Trophoblast cell (in vitro differentiated cells and primary cell): ENCODE results near the gene GPSM3.

Experiments used
- DNase-seq, 2 donors: peaks; one replicate each; pipeline ENCODE4 v3.0.0-alpha.2; 2016
- H2AFZ ChIP-seq: 2 replicates; pipeline ENCODE4 v1.6.1; 2013; ENCODE audit warnings: low read length, moderate library complexity, mild to moderate bottlenecking; ENCODE audit not compliant: insufficient read depth, poor library complexity
- H2AK5ac ChIP-seq: 2 replicates; pipeline ENCODE4 v1.6.1; 2013; ENCODE audit warnings: mild to moderate bottlenecking, low read length
- H2BK120ac ChIP-seq: 2 replicates; pipeline ENCODE4 v1.6.1; 2013; ENCODE audit warnings: low read length, mild to moderate bottlenecking, moderate library complexity; ENCODE audit not compliant: insufficient read depth, poor library complexity
- H2BK12ac ChIP-seq: 2 replicates; pipeline ENCODE4 v1.6.1; 2013; ENCODE audit warnings: mild to moderate bottlenecking, low read length, moderate library complexity
- H2BK5ac ChIP-seq: 2 replicates; pipeline ENCODE4 v1.6.1; 2013; ENCODE audit warnings: low read length, low read depth, moderate library complexity, mild to moderate bottlenecking; ENCODE audit not compliant: poor library complexity
- H3K14ac ChIP-seq: 2 replicates; pipeline ENCODE4 v1.6.1; 2013; ENCODE audit warnings: mild to moderate bottlenecking, low read length
- H3K18ac ChIP-seq: 2 replicates; pipeline ENCODE4 v1.6.1; 2013; ENCODE audit warnings: mild to moderate bottlenecking, low read length
- H3K23ac ChIP-seq: 2 replicates; pipeline ENCODE4 v1.6.1; 2013; ENCODE audit warnings: low read length
- H3K27ac ChIP-seq: 2 replicates; pipeline ENCODE4 v1.5.1; 2013; ENCODE audit warnings: low read depth, mild to moderate bottlenecking, inconsistent platforms, low read length, moderate library complexity
- H3K27me3 ChIP-seq: 2 replicates; pipeline ENCODE4 v1.6.1; 2013; ENCODE audit warnings: inconsistent platforms, mild to moderate bottlenecking, low read length, moderate library complexity; ENCODE audit not compliant: insufficient read depth
- H3K36me3 ChIP-seq, 2 experiments: 1 replicate in 1 of 2; 2 replicates in 1 of 2; pipeline ENCODE4 v1.6.1; 2013; ENCODE audit warnings: low read length in 2 of 2, mild to moderate bottlenecking in 2 of 2, moderate library complexity in 1 of 2; ENCODE audit not compliant: insufficient read depth in 2 of 2, control insufficient read depth in 1 of 2
- H3K4ac ChIP-seq: 2 replicates; pipeline ENCODE4 v1.6.1; 2013; ENCODE audit warnings: low read depth, mild to moderate bottlenecking, low read length, moderate library complexity
- H3K4me1 ChIP-seq, 2 experiments: 1 replicate in 1 of 2; 2 replicates in 1 of 2; pipeline ENCODE4 v1.6.1; 2013; ENCODE audit warnings: low read length in 2 of 2, mild to moderate bottlenecking in 2 of 2, moderate library complexity in 1 of 2; ENCODE audit not compliant: insufficient read depth in 2 of 2, control insufficient read depth in 1 of 2
- H3K4me2 ChIP-seq: 2 replicates; pipeline ENCODE4 v1.6.1; 2013; ENCODE audit warnings: inconsistent platforms, mild to moderate bottlenecking, low read length, moderate library complexity
- H3K4me3 ChIP-seq: 2 replicates; pipeline ENCODE4 v1.5.1; 2013; ENCODE audit warnings: mild to moderate bottlenecking, low read depth, low read length, inconsistent platforms
- H3K79me1 ChIP-seq: one replicate; pipeline ENCODE4 v1.6.1; 2013; ENCODE audit warnings: low read length
- H3K79me2 ChIP-seq: 2 replicates; pipeline ENCODE4 v1.6.1; 2013; ENCODE audit warnings: low read length, mild to moderate bottlenecking; ENCODE audit not compliant: control insufficient read depth, insufficient read depth, poor library complexity
- H3K9ac ChIP-seq: 2 replicates; pipeline ENCODE4 v1.6.1; 2013; ENCODE audit warnings: mild to moderate bottlenecking, low read length
- H3K9me3 ChIP-seq: 2 replicates; pipeline ENCODE4 v1.6.1; 2013; ENCODE audit warnings: low read depth, mild to moderate bottlenecking, control low read depth, inconsistent platforms, low read length; ENCODE audit not compliant: insufficient read depth
- H4K12ac ChIP-seq: 2 replicates; pipeline ENCODE4 v1.6.1; 2013; ENCODE audit warnings: low read depth, mild to moderate bottlenecking, low read length, moderate library complexity
- H4K8ac ChIP-seq: 2 replicates; pipeline ENCODE4 v1.6.1; 2013; ENCODE audit warnings: low read depth, mild to moderate bottlenecking, low read length, moderate library complexity
- H4K91ac ChIP-seq: one replicate; pipeline ENCODE4 v1.6.1; 2013; ENCODE audit warnings: low read depth, mild to moderate bottlenecking, low read length, moderate library complexity
- WGBS: extraction: QIAGEN DNeasy Blood & Tissue Kit; methylation state at CpG from one replicate; pipeline ENCODE4 v1.1.7; 2013; ENCODE audit warnings: missing lambda C conversion rate; ENCODE audit not compliant: insufficient read length, insufficient coverage; ENCODE audit errors: extremely low coverage; 5-methylcytosine and 5-hydroxymethylcytosine counted together

Gene GPSM3

GRCh38 chr6:32178547-32179440 is 13.6 kb downstream of the GPSM3 start:
- Histone ChIP-seq H4K12ac (no peak overlapping the region), H3K79me2 (peaks cover 10% of the 10 kb centered on the region), H3K4ac (peak overlapping the region; percentile 16), H3K4me1 (peaks cover 4 to 21% of the 10 kb centered on the region in 2 experiments), H3K27ac (no peak overlapping the region), H3K27me3 (no peaks in the 10 kb centered on the region), H3K36me3 (peaks cover 26 to 32% of the 10 kb centered on the region in 2 experiments), H3K9ac (peak overlapping the region; percentile 28), H2BK120ac (no peak overlapping the region), H2BK5ac (no peak overlapping the region), H3K4me3 (peak overlapping the region; percentile 72), H3K14ac (peak overlapping the region; percentile 33), H2BK12ac (no peak overlapping the region), H3K79me1 (peaks cover 14% of the 10 kb centered on the region), H3K18ac (peak overlapping the region; percentile 10), H3K4me2 (peak overlapping the region; percentile 60), H4K8ac (peak overlapping the region; percentile 44), H3K23ac (peak overlapping the region; percentile 19), H4K91ac (peak overlapping the region; percentile 59), H2AK5ac (peak overlapping the region; percentile 4), H2AFZ (peak overlapping the region; percentile 38), H3K9me3 (no peaks in the 10 kb centered on the region)
- DNase-seq = peak in 1 of 2 donors; percentile 13
- 95% methylated on average over 1 of the region's 24 CpGs for WGBS

GRCh38 chr6:32177788-32178546 is 14.5 kb downstream of the GPSM3 start, which contains the start of gene RNF5:
Gene RNF5, plus strand, starts transcription at chr6:32178405. Its CDS starts 107 bp downstream, at chr6:32178512.
- peak within 1 kb of the TSS; percentile 4 for H2AK5ac ChIP-seq
- no peaks in the 10 kb centered on the region for H3K27me3 ChIP-seq
- peak within 1 kb of the TSS; percentile 72 for H3K4me3 ChIP-seq
- peak within 1 kb of the TSS; percentile 55 for H3K18ac ChIP-seq
- H2BK5ac ChIP-seq = peak within 1 kb of the TSS; percentile 62
- peak within 1 kb of the TSS; percentile 91 for H3K27ac ChIP-seq
- peak within 1 kb of the TSS; percentile 79 for H3K4me2 ChIP-seq
- peak within 1 kb of the TSS; percentile 38 for H2AFZ ChIP-seq
- H2BK12ac ChIP-seq = no peak within 1 kb of the TSS
- peaks cover 10% of the 10 kb centered on the region for H3K79me2 ChIP-seq
- H3K9me3 ChIP-seq = no peaks in the 10 kb centered on the region
- peak within 1 kb of the TSS; percentile 86 for H4K91ac ChIP-seq
- H4K12ac ChIP-seq = peak within 1 kb of the TSS; percentile 65
- H3K4me1 ChIP-seq = peaks cover 11 to 29% of the 10 kb centered on the region in 2 experiments
- peak within 1 kb of the TSS; percentile 76 for H3K14ac ChIP-seq
- peak within 1 kb of the TSS; percentile 75 for H3K9ac ChIP-seq
- peaks cover 20 to 24% of the 10 kb centered on the region in 2 experiments for H3K36me3 ChIP-seq
- H3K79me1 ChIP-seq = peaks cover 14% of the 10 kb centered on the region
- peak within 1 kb of the TSS; percentile 58 for H3K4ac ChIP-seq
- DNase-seq = peak; percentile 98 to 100
- H2BK120ac ChIP-seq = peak within 1 kb of the TSS; percentile 53
- peak within 1 kb of the TSS; percentile 19 for H3K23ac ChIP-seq
- WGBS = no CpG with 5 or more reads among the region's 33 CpGs
- H4K8ac ChIP-seq = peak within 1 kb of the TSS; percentile 91

- H3K18ac ChIP-seq = peak overlapping the region; percentile 55
- H3K27me3 ChIP-seq = no peaks in the 10 kb centered on the region
- peak overlapping the region; percentile 91 for H3K27ac ChIP-seq
- peak overlapping the region; percentile 76 for H3K14ac ChIP-seq
- peak overlapping the region; percentile 62 for H2BK5ac ChIP-seq
- H3K4me3 ChIP-seq = peak overlapping the region; percentile 45
- peaks cover 14 to 18% of the 10 kb centered on the region in 2 experiments for H3K36me3 ChIP-seq
- peak overlapping the region; percentile 69 for H2AK5ac ChIP-seq
- peak overlapping the region; percentile 58 for H3K4ac ChIP-seq
- H2BK120ac ChIP-seq = peak overlapping the region; percentile 53
- H3K9me3 ChIP-seq = no peaks in the 10 kb centered on the region
- no CpG with 5 or more reads among the region's 20 CpGs for WGBS
- peak overlapping the region; percentile 91 for H4K8ac ChIP-seq
- peak overlapping the region; percentile 79 for H3K4me2 ChIP-seq
- H3K9ac ChIP-seq = peak overlapping the region; percentile 75
- H3K79me2 ChIP-seq = peaks cover 10% of the 10 kb centered on the region
- DNase-seq = no peak
- peaks cover 13 to 32% of the 10 kb centered on the region in 2 experiments for H3K4me1 ChIP-seq
- peak overlapping the region; percentile 86 for H4K91ac ChIP-seq
- no peak overlapping the region for H3K23ac ChIP-seq
- H2BK12ac ChIP-seq = no peak overlapping the region
- H3K79me1 ChIP-seq = peaks cover 14% of the 10 kb centered on the region
- H4K12ac ChIP-seq = peak overlapping the region; percentile 65
- H2AFZ ChIP-seq = peak overlapping the region; percentile 37
Observed at GRCh38 chr6:32177183-32177787, 15.2 kb downstream of the GPSM3 start.
